Astrocyte (in vitro differentiated cells and primary cell): ENCODE measurements around the gene SGCD.

Experiments
- CTCF ChIP-seq: IDR thresholded peaks from 2 replicates; pipeline ENCODE4 v1.5.1; 2011; ENCODE audit warnings: low read depth, mild to moderate bottlenecking, inconsistent platforms, low read length, moderate library complexity; ENCODE audit not compliant: insufficient read depth
- EZH2 ChIP-seq: IDR thresholded peaks from 2 replicates; pipeline ENCODE4 v1.6.1; 2012; ENCODE audit warnings: mild to moderate bottlenecking, low read length, inconsistent platforms; ENCODE audit not compliant: insufficient read depth

GRCh38 chr5:156367597-156367996 lies 40.6 kb downstream of the SGCD start:
- TF ChIP-seq CTCF (no peak), EZH2 (no peak)
